ENCODE data around the gene MAEL. TPM values are rescaled to one million over a fixed set of nuclear protein-coding genes. Genes with fewer than 3 reads are reported as not detected.

The MAEL gene
- total RNA-seq, 1 experiment from 2014 or later, result not detected

GRCh38 chr1:167012570-167012969 lies 23.5 kb downstream of the MAEL start:
- Histone ChIP-seq H3K27ac (ENCODE audit: low read depth, low read length) (no peak overlapping the region), H3K9me3 (ENCODE audit: control insufficient read depth in 1 of 2, insufficient read depth in 1 of 2, low read depth in 1 of 2, low read length in 2 of 2) (no peaks in the 10 kb centered on the region), H3K9ac (ENCODE audit: low read length) (no peak overlapping the region), H3K79me2 (ENCODE audit: insufficient read depth, low read length) (no peaks in the 10 kb centered on the region), H3K4me1 (ENCODE audit: control insufficient read depth in 1 of 2, insufficient read depth in 2 of 2, low read length in 2 of 2) (no peaks in the 10 kb centered on the region), H2AFZ (ENCODE audit: low read depth, low read length, poor library complexity, severe bottlenecking) (no peak overlapping the region), H3K9me2 (ENCODE audit: insufficient read depth) (no peaks in the 10 kb centered on the region), H3K27me3 (ENCODE audit: insufficient read depth, low read length) (0 out of 2 replicates have a peak, but pooled peaks cover 5% of the 10 kb centered on the region), H4K20me1 (ENCODE audit: insufficient read depth) (no peaks in the 10 kb centered on the region), H3K36me3 (ENCODE audit: control insufficient read depth in 1 of 2, insufficient read depth in 2 of 2, low read length in 2 of 2) (no peaks in the 10 kb centered on the region), H3K4me3 (replicated peaks in 1 of 2; ENCODE audit: low read depth in 1 of 2, low read length in 2 of 2) (no peak overlapping the region), H3K4me2 (ENCODE audit: low read length) (no peak overlapping the region)
- RAD21 ChIA-PET (ENCODE audit: low non-redundant PET in 1 of 2, low total read pairs in 2 of 2, uncharacterized antibody in 2 of 2, unreplicated experiment in 2 of 2), result no interaction called here
- CTCF ChIA-PET, result no interaction called here
- no TSS peak for BruUV-seq (replicated peaks)
- DNase-seq (ENCODE audit: low read depth, low spot score), result no peak
- no peak for ATAC-seq
- TF ChIP-seq ZFX (IDR thresholded peaks at IDR 0.05), result no peak
- POLR2A ChIA-PET, result no interaction called here
- intact Hi-C loops (cut with micrococcal nuclease), result no loop called here

GRCh38 chr1:167013108-167013929 lies 24.2 kb downstream of the MAEL start:
- ChIA-PET POLR2A (no interaction called here), RAD21 (ENCODE audit: low non-redundant PET in 1 of 2, low total read pairs in 2 of 2, uncharacterized antibody in 2 of 2, unreplicated experiment in 2 of 2) (no interaction called here), CTCF (no interaction called here)
- no peaks in the 10 kb centered on the region for H3K9me2 ChIP-seq (ENCODE audit: insufficient read depth)
- no peaks in the 10 kb centered on the region for H3K9me3 ChIP-seq (ENCODE audit: control insufficient read depth in 1 of 2, insufficient read depth in 1 of 2, low read depth in 1 of 2, low read length in 2 of 2)
- no peak overlapping the region for H3K9ac ChIP-seq (ENCODE audit: low read length)
- H3K4me3 ChIP-seq (replicated peaks in 1 of 2; ENCODE audit: low read depth in 1 of 2, low read length in 2 of 2), result no peak overlapping the region
- no peaks in the 10 kb centered on the region for H3K36me3 ChIP-seq (ENCODE audit: control insufficient read depth in 1 of 2, insufficient read depth in 2 of 2, low read length in 2 of 2)
- H3K27ac ChIP-seq (ENCODE audit: low read depth, low read length), result no peak overlapping the region
- ATAC-seq (no peak), DNase-seq (ENCODE audit: low read depth, low spot score) (no peak)
- H3K4me2 ChIP-seq (ENCODE audit: low read length), result no peak overlapping the region
- intact Hi-C loops (cut with micrococcal nuclease), result no loop called here
- H3K79me2 ChIP-seq (ENCODE audit: insufficient read depth, low read length), result no peaks in the 10 kb centered on the region
- H3K27me3 ChIP-seq (ENCODE audit: insufficient read depth, low read length), result 0 out of 2 replicates have a peak, but pooled peaks cover 5% of the 10 kb centered on the region
- BruUV-seq (replicated peaks), result no TSS peak
- no peaks in the 10 kb centered on the region for H3K4me1 ChIP-seq (ENCODE audit: control insufficient read depth in 1 of 2, insufficient read depth in 2 of 2, low read length in 2 of 2)
- no peak for TF ChIP-seq EZH2phosphoT487 (IDR thresholded peaks at IDR 0.05; ENCODE audit: borderline replicate concordance)
- no peak for TF ChIP-seq POLR2AphosphoS5 (IDR thresholded peaks at IDR 0.05; ENCODE audit: low read depth, low read length)
- TF ChIP-seq SRF (IDR thresholded peaks at IDR 0.05; ENCODE audit: low read depth), result no peak
- TF ChIP-seq POLR2A (IDR thresholded peaks at IDR 0.05; ENCODE audit: borderline replicate concordance, extremely low read depth, insufficient read depth, insufficient read length), result no peak
- TF ChIP-seq SIN3A (IDR thresholded peaks at IDR 0.05; ENCODE audit: low read depth), result no peak
- TF ChIP-seq TCF7L2 (IDR thresholded peaks at IDR 0.05; ENCODE audit: borderline replicate concordance, extremely low read depth, insufficient read depth, insufficient read length), result no peak
- TF ChIP-seq CBX3 (IDR thresholded peaks at IDR 0.05; ENCODE audit: low read depth), result no peak
- TF ChIP-seq ZNF274 (IDR thresholded peaks at IDR 0.05; ENCODE audit: low read depth, low read length), result no peak
- TF ChIP-seq CEBPB (IDR thresholded peaks at IDR 0.05; ENCODE audit: low read depth), result no peak
- no peak for TF ChIP-seq ZFX (IDR thresholded peaks at IDR 0.05)
- no peak for TF ChIP-seq ZBTB33 (IDR thresholded peaks at IDR 0.05; ENCODE audit: extremely low read depth, insufficient replicate concordance, low read length)
- no peak for TF ChIP-seq CTCF (IDR thresholded peaks at IDR 0.05 in 2 of 3, conservative IDR thresholded peaks at IDR 0.05 in 1 of 3; ENCODE audit: borderline replicate concordance in 1 of 3, insufficient read depth in 1 of 3, low read depth in 2 of 3, low read length in 2 of 3)
- no peak for TF ChIP-seq EGR1 (IDR thresholded peaks at IDR 0.05; ENCODE audit: low read depth)
- TF ChIP-seq MAX (IDR thresholded peaks at IDR 0.05), result no peak
- TF ChIP-seq JUND (IDR thresholded peaks at IDR 0.05), result no peak
- no peak for TF ChIP-seq ATF3 (IDR thresholded peaks at IDR 0.05)
- H2AFZ ChIP-seq (ENCODE audit: low read depth, low read length, poor library complexity, severe bottlenecking), result no peak overlapping the region
- H4K20me1 ChIP-seq (ENCODE audit: insufficient read depth), result no peaks in the 10 kb centered on the region
